ENCODE results near the gene PTGR2.
"Not testable (repeated sequence)": the region's sequence is repeated elsewhere in the genome, so short reads cannot be mapped to it uniquely, and the experiment has no call there.

The PTGR2 gene

GRCh38 chr14:73887694-73888459 lies 36.2 kb downstream of the PTGR2 start:
- DNase-seq, result peak; percentile 9

DNA sequence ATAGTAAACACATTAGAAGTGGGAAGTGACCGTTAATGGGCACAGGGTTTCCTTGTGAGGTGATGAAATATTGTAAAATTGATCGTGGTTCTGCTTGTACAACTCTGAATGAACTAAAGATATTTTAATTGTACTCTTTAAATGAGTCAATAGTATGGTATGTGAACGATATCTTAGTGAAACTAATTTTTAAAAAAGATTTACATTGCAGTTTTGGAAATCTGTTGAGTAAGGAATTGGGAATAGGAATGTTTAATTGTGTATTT lies 36.8 kb downstream of the PTGR2 start:
- DNase-seq, result no peak

DNA sequence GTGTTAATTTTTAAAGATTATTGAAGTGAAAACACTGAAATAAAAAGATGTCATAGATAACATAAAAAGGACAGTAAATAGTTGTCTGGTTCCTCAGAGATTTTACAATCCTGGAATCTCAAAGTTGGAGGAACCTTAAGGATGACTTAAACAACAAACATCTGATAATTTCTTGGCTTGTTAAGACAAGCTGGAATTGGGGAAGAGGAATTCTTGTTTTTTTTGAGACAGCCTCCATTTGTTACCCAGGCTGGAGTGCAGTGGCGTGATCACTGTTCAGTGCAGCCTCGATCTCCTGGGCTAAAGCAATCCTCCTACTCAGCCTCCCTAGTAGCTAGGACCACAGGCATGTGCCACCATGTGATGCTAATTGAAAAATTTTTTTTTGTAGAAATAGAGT lies 37.3 kb downstream of the PTGR2 start:
- no peak for DNase-seq

DNA sequence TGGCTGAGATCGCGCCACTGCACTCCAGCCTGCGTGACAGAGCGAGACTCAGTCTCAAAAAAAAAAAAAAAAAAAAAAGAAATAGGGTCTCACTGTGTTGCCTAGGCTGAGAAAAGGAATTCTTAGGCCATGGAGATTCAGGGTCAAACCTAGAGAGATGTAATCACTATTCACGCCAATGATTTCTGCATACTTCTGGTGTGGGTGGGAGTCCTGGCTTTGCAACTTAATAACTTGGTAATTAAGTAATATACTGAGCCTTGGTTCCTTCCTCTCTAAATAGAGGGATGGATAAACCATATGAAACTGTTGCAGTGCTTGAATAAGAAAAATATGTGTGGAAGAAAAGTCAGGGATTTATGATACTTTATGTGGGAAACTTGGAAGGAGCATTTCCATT lies 37.7 kb downstream of the PTGR2 start:
- DNase-seq, result no peak

DNA sequence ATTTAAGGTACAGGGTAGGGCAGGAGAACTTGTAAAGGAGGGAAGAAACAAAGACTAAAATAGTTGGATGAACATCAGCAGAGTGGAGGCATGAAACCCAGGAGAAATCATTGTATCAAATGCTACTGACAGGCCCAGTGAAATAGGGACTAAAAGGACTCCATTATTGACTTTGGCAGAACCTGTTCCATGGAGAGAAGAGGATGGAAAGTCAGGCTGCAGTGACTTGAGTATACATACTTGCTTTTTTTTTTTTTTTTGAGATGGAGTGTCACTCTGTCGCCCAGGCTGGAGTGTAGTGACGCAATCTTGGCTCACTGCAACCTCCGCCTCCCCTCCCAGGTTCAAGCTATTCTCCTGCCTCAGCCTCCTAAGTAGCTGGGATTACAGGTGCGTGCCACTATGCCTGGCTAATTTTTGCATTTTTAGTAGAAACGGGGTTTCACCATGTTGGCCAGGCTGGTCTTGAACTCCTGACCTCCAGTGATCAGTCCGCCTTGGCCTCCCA lies 42.6 kb downstream of the PTGR2 start:
- DNase-seq, result not testable (repeated sequence)

- no peak for DNase-seq
Observed at GRCh38 chr14:73895939-73896338, 44.3 kb downstream of the PTGR2 start.

DNA sequence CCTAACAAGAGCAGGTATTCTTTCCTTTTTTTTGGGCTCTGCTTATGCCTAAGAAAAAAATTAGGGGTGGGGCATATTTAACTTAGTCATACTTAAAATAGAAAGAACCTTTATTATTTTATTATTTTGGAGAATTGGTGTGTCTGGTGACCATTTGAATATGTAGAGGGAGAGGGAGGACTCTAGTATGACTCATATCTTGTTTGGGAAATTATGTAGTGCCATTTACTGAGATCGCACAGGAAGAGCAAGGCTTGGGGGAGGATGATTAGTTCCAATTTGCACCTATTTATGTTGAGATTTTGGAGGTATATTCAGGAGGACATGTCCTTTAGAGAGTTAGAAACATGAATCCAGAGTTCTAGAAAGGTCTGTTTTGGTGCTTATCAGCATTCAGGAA lies 44.9 kb downstream of the PTGR2 start:
- no peak for DNase-seq

GRCh38 chr14:73903028-73903427 lies 51.4 kb downstream of the PTGR2 start:
- no peak for DNase-seq

- DNase-seq, result no peak
Observed at GRCh38 chr14:73909681-73910080, 58.0 kb downstream of the PTGR2 start.

DNA sequence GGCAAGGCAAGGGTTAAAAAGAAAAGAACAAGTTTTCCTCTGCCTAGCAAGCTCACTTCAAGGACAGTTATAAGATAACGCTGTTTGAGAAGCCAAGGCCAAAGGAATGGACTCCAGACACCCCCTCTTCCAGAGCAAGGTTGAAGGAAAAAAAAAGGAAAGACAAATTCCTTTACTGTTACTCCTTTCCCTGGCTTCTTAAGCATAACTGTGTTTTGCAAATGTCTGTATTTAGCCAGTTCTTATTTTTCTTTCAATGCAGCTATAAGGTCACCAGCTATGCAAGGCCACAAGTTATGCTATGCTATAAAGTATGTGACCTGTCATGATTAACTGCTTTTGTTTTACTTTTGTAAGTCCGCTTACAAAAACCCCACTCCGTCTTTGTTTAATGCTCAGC lies 61.6 kb downstream of the PTGR2 start:
- no peak for DNase-seq

- no peak for DNase-seq
Observed at GRCh38 chr14:73916324-73916723, 64.7 kb downstream of the PTGR2 start.

DNA sequence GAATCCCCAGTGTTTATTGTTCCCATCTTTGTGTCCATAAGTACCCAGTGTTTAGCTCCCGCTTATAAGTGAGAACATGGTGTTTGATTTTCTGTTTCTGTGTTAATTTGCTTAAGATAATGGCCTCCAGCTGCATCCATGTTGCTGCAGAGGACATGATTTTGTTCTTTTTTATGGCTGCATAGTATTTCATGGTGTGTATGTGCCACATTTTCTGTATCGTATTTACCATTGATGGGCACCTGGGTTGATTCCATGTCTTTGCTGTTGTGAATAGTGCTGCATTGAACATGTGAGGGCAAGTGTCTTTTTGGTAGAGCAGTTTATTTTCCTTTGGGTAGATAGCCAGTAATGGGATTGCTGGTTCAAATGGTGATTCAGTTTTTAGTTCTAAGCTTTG lies 67.8 kb downstream of the PTGR2 start:
- DNase-seq, result not testable (repeated sequence)

GRCh38 chr14:73924337-73924736 lies 72.7 kb downstream of the PTGR2 start:
- DNase-seq, result no peak

Data from activated CD4-positive, alpha-beta T cell treated with anti-CD3 and anti-CD28 coated beads, Interleukin-10, Interleukin-2, amounts not matched to agents 100 ng/mL and 50 ng/mL, durations not matched to agents 16 hours and 8 hours (primary cell).